ENCODE results near the gene POSTN.

The POSTN gene

DNA sequence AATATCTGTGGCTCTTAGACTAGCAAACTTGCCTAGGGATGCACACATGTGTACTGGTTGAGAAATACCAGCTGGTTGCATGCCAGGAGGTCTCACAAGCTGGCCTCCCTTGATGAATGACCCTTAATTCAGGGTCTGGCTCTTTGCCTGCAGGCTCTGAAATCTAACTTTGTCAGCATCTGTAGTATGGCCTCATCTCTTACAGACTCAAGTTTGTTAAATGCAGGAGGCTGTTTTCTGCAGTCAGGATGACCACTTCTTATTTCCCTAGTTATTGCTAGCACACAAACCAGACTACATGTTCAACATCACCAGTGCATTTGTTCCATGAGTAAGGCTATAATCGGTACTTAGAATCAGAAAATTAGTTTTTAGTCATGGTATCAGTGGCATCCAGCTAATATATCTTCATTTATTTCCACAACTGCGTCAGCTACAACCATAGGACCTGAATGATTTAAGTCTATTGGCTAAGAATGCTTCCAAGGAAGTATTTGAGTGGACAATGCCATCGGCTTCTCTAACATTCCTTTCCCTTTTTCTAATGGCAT, 23.3 kb upstream of the POSTN start:
- Histone ChIP-seq H3K4me2 (ENCODE audit: low read depth, low read length, poor library complexity, severe bottlenecking) (no peak overlapping the region), H3K27ac (ENCODE audit: low read depth, low read length) (no peak overlapping the region), H3K4me3 (ENCODE audit: insufficient read depth, low read length, poor library complexity, severe bottlenecking) (no peak overlapping the region), H4K20me1 (ENCODE audit: low read depth, low read length) (no peaks in the 10 kb centered on the region), H3K9me3 (ENCODE audit: insufficient read depth, low read length) (no peaks in the 10 kb centered on the region), H3F3A (ENCODE audit: insufficient read depth) (no peaks in the 10 kb centered on the region), H3K27me3 (ENCODE audit: low read length) (no peaks in the 10 kb centered on the region), H2AFZ (ENCODE audit: low read depth, low read length, severe bottlenecking) (no peak overlapping the region), H3K9ac (ENCODE audit: low read length) (no peak overlapping the region), H3K79me2 (ENCODE audit: insufficient read depth, low read length) (no peaks in the 10 kb centered on the region), H3K36me3 (ENCODE audit: low read length) (no peaks in the 10 kb centered on the region), H3K9me2 (replicated peaks; ENCODE audit: insufficient read depth, low read length) (no peaks in the 10 kb centered on the region)
- TF ChIP-seq, protein P1, sequence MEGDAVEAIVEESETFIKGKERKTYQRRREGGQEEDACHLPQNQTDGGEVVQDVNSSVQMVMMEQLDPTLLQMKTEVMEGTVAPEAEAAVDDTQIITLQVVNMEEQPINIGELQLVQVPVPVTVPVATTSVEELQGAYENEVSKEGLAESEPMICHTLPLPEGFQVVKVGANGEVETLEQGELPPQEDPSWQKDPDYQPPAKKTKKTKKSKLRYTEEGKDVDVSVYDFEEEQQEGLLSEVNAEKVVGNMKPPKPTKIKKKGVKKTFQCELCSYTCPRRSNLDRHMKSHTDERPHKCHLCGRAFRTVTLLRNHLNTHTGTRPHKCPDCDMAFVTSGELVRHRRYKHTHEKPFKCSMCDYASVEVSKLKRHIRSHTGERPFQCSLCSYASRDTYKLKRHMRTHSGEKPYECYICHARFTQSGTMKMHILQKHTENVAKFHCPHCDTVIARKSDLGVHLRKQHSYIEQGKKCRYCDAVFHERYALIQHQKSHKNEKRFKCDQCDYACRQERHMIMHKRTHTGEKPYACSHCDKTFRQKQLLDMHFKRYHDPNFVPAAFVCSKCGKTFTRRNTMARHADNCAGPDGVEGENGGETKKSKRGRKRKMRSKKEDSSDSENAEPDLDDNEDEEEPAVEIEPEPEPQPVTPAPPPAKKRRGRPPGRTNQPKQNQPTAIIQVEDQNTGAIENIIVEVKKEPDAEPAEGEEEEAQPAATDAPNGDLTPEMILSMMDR (IDR thresholded peaks at IDR 0.05; ENCODE audit: insufficient read depth, low read length, poor library complexity, severe bottlenecking) = no peak
- no peak for TF ChIP-seq EZH2phosphoT487 (conservative IDR thresholded peaks at IDR 0.05; ENCODE audit: low read length)

DNA sequence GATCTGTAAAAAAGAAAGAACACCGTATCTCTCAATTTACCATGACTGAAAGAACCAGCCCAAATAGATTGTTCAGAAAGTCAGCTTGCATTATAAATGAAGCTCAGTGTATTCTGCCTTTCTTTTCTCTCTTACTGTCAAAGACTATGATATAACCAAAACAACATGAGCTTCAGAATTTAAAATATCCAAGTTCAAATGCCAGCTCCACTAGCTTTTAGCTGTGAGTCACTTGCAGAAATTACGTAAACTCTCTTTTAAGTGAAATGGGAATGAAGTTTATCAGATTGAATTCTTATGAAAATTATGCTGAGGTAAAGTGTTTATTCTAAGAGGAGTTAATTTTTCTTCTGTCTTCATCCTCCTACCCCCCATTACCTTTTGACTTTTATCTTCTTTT, 20.0 kb upstream of the POSTN start:
- H3F3A ChIP-seq (ENCODE audit: insufficient read depth) = no peaks in the 10 kb centered on the region
- no peak overlapping the region for H3K9ac ChIP-seq (ENCODE audit: low read length)
- H4K20me1 ChIP-seq (ENCODE audit: low read depth, low read length) = no peaks in the 10 kb centered on the region
- H3K36me3 ChIP-seq (ENCODE audit: low read length) = no peaks in the 10 kb centered on the region
- H3K4me3 ChIP-seq (ENCODE audit: insufficient read depth, low read length, poor library complexity, severe bottlenecking) = no peak overlapping the region
- no peaks in the 10 kb centered on the region for H3K9me3 ChIP-seq (ENCODE audit: insufficient read depth, low read length)
- no peaks in the 10 kb centered on the region for H3K79me2 ChIP-seq (ENCODE audit: insufficient read depth, low read length)
- H3K4me2 ChIP-seq (ENCODE audit: low read depth, low read length, poor library complexity, severe bottlenecking) = no peak overlapping the region
- H3K27ac ChIP-seq (ENCODE audit: low read depth, low read length) = no peak overlapping the region
- TF ChIP-seq, protein P1 (IDR thresholded peaks at IDR 0.05; ENCODE audit: insufficient read depth, low read length, poor library complexity, severe bottlenecking) = no peak
- no peak for TF ChIP-seq EZH2phosphoT487 (conservative IDR thresholded peaks at IDR 0.05; ENCODE audit: low read length)
- H3K9me2 ChIP-seq (replicated peaks; ENCODE audit: insufficient read depth, low read length) = no peaks in the 10 kb centered on the region
- no peaks in the 10 kb centered on the region for H3K27me3 ChIP-seq (ENCODE audit: low read length)
- H2AFZ ChIP-seq (ENCODE audit: low read depth, low read length, severe bottlenecking) = no peak overlapping the region

DNA sequence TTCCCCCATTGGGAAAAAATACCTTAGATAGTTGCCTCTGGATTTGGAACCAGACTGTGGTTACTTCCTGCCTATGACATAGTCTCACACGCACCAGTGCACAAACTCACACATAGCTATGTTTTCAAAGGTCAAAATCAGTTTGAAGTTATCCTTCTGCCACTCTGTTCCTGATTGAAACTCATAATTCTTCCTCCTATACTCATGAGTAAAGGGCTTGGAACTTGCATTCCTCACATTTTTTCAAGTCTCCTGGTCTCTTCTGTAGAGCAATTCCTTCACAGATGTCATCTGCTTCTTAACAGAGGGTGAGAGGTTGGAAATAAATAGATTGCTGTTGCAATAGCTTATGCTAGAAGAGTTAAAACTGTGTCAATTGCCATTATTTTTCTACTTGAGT, 18.6 kb upstream of the POSTN start:
- no peaks in the 10 kb centered on the region for H3K9me2 ChIP-seq (replicated peaks; ENCODE audit: insufficient read depth, low read length)
- no peak overlapping the region for H2AFZ ChIP-seq (ENCODE audit: low read depth, low read length, severe bottlenecking)
- H3K27ac ChIP-seq (ENCODE audit: low read depth, low read length) = no peak overlapping the region
- H3K9me3 ChIP-seq (ENCODE audit: insufficient read depth, low read length) = no peaks in the 10 kb centered on the region
- no peak overlapping the region for H3K4me3 ChIP-seq (ENCODE audit: insufficient read depth, low read length, poor library complexity, severe bottlenecking)
- H3F3A ChIP-seq (ENCODE audit: insufficient read depth) = no peaks in the 10 kb centered on the region
- no peaks in the 10 kb centered on the region for H3K36me3 ChIP-seq (ENCODE audit: low read length)
- H3K4me2 ChIP-seq (ENCODE audit: low read depth, low read length, poor library complexity, severe bottlenecking) = no peak overlapping the region
- no peaks in the 10 kb centered on the region for H3K79me2 ChIP-seq (ENCODE audit: insufficient read depth, low read length)
- TF ChIP-seq EZH2phosphoT487 (conservative IDR thresholded peaks at IDR 0.05; ENCODE audit: low read length) = no peak
- TF ChIP-seq, protein P1 (IDR thresholded peaks at IDR 0.05; ENCODE audit: insufficient read depth, low read length, poor library complexity, severe bottlenecking) = no peak
- H3K9ac ChIP-seq (ENCODE audit: low read length) = no peak overlapping the region
- no peaks in the 10 kb centered on the region for H4K20me1 ChIP-seq (ENCODE audit: low read depth, low read length)
- no peaks in the 10 kb centered on the region for H3K27me3 ChIP-seq (ENCODE audit: low read length)
